Pulmonary artery endothelial cell (primary cell): ENCODE results near the gene INO80. TPM values are rescaled to one million over a fixed set of nuclear protein-coding genes. Genes with fewer than 3 reads are reported as not detected.

Experiments
- DNase-seq: peaks from one replicate; pipeline ENCODE4 v3.0.0-alpha.2; 2011; ENCODE audit warnings: low read depth, low spot score
- total RNA-seq: library from RNA; depleted of rRNA; stranded (reverse); fragments of >200 nt; gene quantifications from 2 replicates; pipeline ENCODE4 v1.2.3, GENCODE V29; 2014

INO80 gene
- total RNA-seq, 1 donor from 2014 or later: 26.0 TPM

- no peak for DNase-seq
Observed at GRCh38 chr15:41006479-41006878, 109.6 kb downstream of the INO80 start.

DNA sequence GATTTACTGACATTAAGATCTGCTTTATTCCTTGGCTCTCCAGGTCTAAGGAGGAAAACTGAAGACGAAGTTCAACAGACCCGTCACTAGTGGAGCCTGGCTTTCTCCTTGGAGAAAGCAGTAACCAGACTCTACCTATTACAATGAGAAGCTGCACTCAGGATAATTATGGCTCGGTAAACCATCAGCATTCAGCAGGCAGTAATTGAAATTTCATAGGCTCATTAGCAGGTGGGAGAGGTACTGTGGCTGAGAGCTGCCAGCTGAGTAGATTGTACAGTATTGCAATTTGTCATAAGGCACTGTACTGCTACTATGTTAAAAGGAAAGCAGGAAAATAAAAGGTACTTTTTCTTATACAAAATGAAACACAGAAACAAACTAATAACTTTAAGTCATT lies 111.6 kb downstream of the INO80 start:
- DNase-seq: no peak

- no peak for DNase-seq
Observed at GRCh38 chr15:41001524-41002214, 114.4 kb downstream of the INO80 start.

DNA sequence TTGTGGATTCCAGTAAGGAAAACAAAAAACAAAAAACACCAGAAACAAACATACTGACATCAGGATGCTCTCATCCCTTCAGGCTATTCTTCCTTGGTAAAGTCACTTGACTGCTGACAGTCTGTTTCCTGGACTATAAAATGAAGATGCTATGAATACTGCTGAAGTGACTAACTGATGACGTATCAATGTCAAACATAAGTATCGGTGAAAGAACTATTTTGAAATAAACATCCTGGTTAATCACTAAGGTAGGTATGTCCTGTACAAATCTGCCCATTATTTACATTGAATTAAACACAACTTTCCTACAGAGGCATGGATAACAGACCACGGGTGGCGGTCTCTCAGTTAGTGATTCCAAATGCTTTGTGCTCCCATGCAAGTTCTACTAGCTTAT lies 116.9 kb downstream of the INO80 start:
- DNase-seq: no peak

GRCh38 chr15:40995656-40996055 lies 120.4 kb downstream of the INO80 start:
- no peak for DNase-seq

GRCh38 chr15:40992825-40993224 lies 123.3 kb downstream of the INO80 start:
- DNase-seq: no peak

DNA sequence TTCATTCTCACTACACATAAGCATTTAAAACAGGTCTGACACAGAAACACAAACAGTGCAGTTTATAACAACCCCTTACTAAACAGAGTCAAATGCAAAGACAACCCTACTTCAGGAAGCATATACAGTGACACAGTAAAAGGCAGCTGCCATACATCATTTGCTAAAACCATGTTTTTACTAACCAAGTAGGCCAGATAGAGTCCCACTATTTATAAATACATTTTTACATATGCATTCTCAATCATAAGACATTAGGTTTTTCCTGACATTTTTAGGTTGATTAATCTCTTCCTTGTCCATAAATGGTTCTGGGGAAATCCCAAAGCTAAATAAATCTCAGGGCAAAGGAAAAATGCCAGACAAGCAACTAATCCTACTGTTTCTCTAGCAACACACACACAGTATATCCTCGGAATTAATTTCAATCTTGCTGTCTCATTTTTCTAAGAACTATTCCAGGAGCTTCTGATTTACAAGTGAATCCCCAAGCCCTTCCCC lies 123.8 kb downstream of the INO80 start:
- no peak for DNase-seq

GRCh38 chr15:40991355-40991754 lies 124.7 kb downstream of the INO80 start:
- DNase-seq: no peak

DNA sequence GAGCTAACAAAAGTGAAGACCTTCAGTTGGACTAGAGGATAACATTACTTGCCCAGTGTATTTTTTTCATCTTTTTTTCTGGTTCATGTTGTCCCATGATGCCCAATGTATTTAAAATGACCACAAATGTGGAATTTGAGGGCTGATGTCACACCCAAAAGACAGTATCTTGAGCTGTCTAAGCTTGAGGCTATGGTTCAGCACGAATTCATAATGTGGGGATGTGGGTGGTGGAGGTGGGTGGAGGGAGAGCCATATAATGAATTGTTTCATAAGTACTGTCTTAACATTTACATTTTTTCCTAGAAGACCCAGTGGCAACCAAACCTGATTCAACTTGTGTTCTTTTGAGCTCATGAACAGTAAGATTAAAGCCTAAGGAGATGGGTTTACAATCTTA lies 125.3 kb downstream of the INO80 start:
- no peak for DNase-seq

- no peak for DNase-seq
Observed at GRCh38 chr15:40990080-40990479, 126.0 kb downstream of the INO80 start.

DNA sequence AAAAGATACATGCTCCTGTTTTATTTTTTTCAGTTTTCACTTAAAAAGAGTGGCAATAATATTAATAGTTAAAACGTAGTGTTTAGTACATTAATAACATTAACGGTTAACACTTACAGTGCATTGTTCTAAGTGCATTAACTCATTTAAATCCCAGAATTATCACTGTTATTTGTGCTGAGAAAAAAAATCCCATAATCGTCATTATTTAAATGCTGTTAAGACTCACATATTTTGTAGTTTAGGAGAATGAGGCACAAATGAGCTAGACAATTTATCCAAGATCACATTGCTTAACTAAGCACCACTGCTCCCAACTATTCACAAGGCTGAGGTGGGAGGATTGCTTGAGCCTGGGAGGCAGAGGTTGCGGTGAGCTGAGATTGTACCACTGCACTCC lies 127.9 kb downstream of the INO80 start:
- DNase-seq: no peak

DNA sequence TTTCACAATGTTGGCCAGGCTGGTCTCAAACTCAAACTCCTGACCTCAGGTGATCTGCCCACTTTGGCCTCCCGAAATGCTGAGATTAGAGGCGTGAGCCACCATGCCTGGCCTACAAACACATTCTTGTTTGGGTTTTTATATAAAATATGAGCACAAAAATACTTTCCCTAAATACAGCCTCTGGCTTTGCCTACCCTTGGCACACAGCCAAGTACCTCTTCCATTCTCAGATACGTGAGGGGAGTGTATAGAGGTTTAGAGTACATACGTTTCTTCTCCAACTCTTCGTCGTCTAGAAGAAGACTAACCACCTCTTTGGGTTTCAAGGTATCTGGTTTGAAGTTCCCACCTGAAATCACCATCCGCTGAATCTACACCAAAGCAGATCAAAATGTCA lies 129.3 kb downstream of the INO80 start:
- no peak for DNase-seq

GRCh38 chr15:40985541-40986330 lies 130.3 kb downstream of the INO80 start:
- no peak for DNase-seq

GRCh38 chr15:40984964-40985363 lies 131.1 kb downstream of the INO80 start:
- DNase-seq: no peak

- no peak for DNase-seq
Observed at GRCh38 chr15:40984406-40984805, 131.7 kb downstream of the INO80 start.

- DNase-seq: peak; percentile 78
Observed at GRCh38 chr15:40982855-40983254, 133.2 kb downstream of the INO80 start.

DNA sequence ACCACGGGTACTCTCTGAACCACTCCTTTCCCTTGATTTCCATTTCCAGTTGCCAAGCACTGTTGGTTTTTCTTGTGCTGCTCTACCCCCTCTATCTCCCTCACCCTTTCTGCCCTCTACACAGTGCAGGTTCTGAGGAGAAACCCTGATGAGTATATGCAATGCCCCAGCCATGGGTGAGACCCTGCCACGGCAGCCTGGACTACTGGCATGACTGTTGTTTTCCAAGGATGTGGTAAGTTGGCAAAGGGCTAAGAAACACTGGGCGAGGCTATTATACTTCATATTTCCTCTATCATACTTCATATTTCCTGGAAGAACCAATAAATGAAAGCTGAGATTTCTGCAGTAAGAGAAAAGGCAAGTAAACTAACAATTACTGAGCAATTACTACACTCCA lies 134.9 kb downstream of the INO80 start:
- no peak for DNase-seq

DNA sequence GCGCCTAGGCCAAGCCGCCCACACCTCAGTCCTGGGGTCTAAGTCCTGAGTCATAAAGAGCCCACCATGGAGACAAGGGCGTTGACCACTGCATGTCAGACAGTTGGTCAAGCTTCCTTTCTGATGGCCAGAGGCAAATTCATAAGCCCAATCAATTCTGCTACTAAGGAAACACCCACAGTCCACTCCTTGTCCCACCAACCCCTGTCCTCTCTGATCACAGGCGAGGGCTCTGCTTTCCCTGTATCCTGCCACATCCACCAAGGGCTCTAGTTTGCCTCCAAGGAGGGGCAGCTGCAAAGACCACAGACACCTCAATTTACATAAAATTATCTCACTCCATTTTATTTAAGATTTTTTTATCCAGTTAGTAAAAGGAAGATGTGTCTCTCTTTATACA lies 137.5 kb downstream of the INO80 start:
- DNase-seq: no peak

GRCh38 chr15:40978141-40978540 lies 137.9 kb downstream of the INO80 start:
- no peak for DNase-seq

DNA sequence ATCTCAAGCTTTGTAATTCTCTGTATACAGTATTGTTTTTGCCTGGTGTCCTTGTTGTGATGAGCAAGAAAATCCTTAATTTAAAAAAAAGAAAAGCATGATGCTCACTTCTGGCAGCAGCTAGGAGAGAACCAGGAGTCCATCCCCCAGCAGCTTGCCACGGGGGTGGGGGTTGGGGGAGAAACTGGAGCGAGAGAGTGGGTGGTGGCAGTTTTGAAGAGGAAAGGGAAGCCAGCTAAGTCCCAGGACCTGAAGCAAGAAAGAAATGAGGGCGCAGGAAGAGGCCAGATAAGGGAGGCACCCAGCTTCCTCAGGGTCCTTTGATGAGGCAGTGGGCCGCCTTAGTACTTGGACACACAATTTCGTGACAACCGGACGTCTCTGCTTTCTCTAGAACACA lies 139.3 kb downstream of the INO80 start:
- no peak for DNase-seq

GRCh38 chr15:40974879-40975278 lies 141.2 kb downstream of the INO80 start:
- DNase-seq: no peak

DNA sequence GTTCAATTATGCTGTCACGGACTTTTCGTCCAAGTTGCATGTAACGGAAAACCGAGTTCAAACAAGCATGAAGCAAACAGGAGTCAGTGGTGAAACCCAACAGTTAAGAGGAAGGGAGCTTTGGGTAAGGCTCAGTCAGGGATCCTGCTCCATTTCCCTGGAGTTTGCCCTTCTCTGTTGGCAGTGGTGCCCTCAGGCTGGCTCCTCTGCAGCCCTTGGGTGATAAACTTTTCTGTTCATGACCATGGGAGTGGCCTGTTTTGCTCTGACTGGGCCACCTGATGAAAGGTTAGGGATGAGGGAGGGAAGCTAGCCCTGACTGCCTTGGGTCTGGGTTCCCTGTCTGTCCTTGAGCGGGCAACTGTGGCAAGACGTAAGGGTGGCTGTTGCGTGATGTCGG lies 146.7 kb downstream of the INO80 start:
- no peak for DNase-seq
